Glutamatergic neuron (in vitro differentiated cells): ENCODE results near the gene HSF2. TPM values are rescaled to one million over a fixed set of nuclear protein-coding genes. Genes with fewer than 3 reads are reported as not detected.

Experiments used
- DNase-seq: peaks from one replicate; pipeline ENCODE4 v3.0.0; 2022
- H3K27ac Mint-ChIP-seq: one replicate; pipeline ENCODE4 v1.8.0; 2020; ENCODE audit warnings: mild to moderate bottlenecking, mixed read lengths, inconsistent platforms; ENCODE audit not compliant: unreplicated experiment
- H3K27me3 Mint-ChIP-seq: one replicate; pipeline ENCODE4 v1.8.0; 2020; ENCODE audit warnings: mild to moderate bottlenecking, moderate library complexity, mixed read lengths, inconsistent platforms; ENCODE audit not compliant: unreplicated experiment
- H3K36me3 Mint-ChIP-seq: one replicate; pipeline ENCODE4 v1.8.0; 2020; ENCODE audit warnings: mild to moderate bottlenecking, mixed read lengths, inconsistent platforms; ENCODE audit not compliant: unreplicated experiment
- H3K4me1 Mint-ChIP-seq: one replicate; pipeline ENCODE4 v1.8.0; 2020; ENCODE audit warnings: mild to moderate bottlenecking, low read depth, mixed read lengths, inconsistent platforms; ENCODE audit not compliant: unreplicated experiment
- H3K4me3 Mint-ChIP-seq: one replicate; pipeline ENCODE4 v1.8.0; 2020; ENCODE audit warnings: mild to moderate bottlenecking, mixed read lengths, inconsistent platforms; ENCODE audit not compliant: unreplicated experiment
- H3K9me3 Mint-ChIP-seq: one replicate; pipeline ENCODE4 v1.8.0; 2020; ENCODE audit warnings: mild to moderate bottlenecking, moderate library complexity, mixed read lengths, inconsistent platforms; ENCODE audit not compliant: unreplicated experiment
- total RNA-seq: library from RNA; stranded (reverse); fragmentation: NEBNext Ultra II Directional; extraction: Animal tissue kit (Norgen Biotek cat#: 25700); gene quantifications from one replicate; pipeline ENCODE4 v1.2.1, GENCODE V29; 2021; ENCODE audit not compliant: unreplicated experiment
- TF ChIP-seq, protein P1 (sequence below): fragments of 200-600 bp; sonication (generic); IDR thresholded peaks from one replicate; pipeline ENCODE4 v1.5.0; 2021; ENCODE audit not compliant: partially characterized antibody, unreplicated experiment

HSF2 gene
- total RNA-seq, 1 donor from 2014 or later: 25.4 TPM

DNA sequence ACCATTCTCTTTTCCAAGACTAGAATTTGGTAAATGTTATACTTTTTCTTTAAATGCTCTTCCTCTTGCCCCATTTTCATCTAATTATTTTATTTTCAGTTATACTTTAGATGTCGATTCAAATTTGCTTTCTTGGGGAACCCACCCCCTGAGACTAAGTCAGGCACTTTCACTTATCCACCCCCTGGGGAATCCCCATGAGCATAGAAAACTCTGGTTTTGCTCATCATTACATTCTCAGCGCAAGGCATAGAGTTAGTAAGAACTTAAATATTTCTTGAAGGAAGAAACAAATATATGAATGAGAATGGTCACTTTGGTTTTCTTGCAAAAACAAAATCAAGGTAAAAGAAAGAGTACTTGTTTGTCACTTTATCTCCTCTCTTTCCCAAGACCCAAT is 25.1 kb upstream of the HSF2 start:
- Mint-ChIP-seq H3K36me3 (no peaks in the 10 kb centered on the region), H3K27ac (no peak overlapping the region), H3K4me3 (no peak overlapping the region), H3K4me1 (no peaks in the 10 kb centered on the region), H3K27me3 (no peaks in the 10 kb centered on the region), H3K9me3 (no peaks in the 10 kb centered on the region)
- DNase-seq: no peak
- TF ChIP-seq, protein P1, sequence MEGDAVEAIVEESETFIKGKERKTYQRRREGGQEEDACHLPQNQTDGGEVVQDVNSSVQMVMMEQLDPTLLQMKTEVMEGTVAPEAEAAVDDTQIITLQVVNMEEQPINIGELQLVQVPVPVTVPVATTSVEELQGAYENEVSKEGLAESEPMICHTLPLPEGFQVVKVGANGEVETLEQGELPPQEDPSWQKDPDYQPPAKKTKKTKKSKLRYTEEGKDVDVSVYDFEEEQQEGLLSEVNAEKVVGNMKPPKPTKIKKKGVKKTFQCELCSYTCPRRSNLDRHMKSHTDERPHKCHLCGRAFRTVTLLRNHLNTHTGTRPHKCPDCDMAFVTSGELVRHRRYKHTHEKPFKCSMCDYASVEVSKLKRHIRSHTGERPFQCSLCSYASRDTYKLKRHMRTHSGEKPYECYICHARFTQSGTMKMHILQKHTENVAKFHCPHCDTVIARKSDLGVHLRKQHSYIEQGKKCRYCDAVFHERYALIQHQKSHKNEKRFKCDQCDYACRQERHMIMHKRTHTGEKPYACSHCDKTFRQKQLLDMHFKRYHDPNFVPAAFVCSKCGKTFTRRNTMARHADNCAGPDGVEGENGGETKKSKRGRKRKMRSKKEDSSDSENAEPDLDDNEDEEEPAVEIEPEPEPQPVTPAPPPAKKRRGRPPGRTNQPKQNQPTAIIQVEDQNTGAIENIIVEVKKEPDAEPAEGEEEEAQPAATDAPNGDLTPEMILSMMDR: no peak

DNA sequence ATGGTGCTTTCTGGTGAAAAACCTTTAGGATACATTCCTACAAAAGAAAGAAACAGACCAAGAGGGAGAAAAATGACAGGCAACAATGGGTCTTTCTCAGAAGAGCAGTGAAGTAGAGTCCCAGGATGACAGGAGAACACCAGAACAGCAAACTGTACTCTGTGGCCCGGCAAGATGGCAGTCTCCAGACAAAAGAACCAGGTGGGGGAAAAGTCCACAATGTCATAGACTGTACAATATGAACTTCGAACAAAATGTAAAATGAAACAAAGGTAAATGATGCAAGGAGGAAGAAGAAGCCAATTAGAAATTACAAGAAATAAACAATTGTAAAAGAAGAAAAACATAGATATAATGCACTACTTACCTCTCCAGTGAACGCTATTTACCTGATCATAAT is 23.2 kb upstream of the HSF2 start:
- H3K27ac Mint-ChIP-seq: no peak overlapping the region
- H3K27me3 Mint-ChIP-seq: no peaks in the 10 kb centered on the region
- H3K36me3 Mint-ChIP-seq: no peaks in the 10 kb centered on the region
- TF ChIP-seq, protein P1: no peak
- no peak for DNase-seq
- H3K4me1 Mint-ChIP-seq: no peaks in the 10 kb centered on the region
- no peak overlapping the region for H3K4me3 Mint-ChIP-seq
- no peaks in the 10 kb centered on the region for H3K9me3 Mint-ChIP-seq

DNA sequence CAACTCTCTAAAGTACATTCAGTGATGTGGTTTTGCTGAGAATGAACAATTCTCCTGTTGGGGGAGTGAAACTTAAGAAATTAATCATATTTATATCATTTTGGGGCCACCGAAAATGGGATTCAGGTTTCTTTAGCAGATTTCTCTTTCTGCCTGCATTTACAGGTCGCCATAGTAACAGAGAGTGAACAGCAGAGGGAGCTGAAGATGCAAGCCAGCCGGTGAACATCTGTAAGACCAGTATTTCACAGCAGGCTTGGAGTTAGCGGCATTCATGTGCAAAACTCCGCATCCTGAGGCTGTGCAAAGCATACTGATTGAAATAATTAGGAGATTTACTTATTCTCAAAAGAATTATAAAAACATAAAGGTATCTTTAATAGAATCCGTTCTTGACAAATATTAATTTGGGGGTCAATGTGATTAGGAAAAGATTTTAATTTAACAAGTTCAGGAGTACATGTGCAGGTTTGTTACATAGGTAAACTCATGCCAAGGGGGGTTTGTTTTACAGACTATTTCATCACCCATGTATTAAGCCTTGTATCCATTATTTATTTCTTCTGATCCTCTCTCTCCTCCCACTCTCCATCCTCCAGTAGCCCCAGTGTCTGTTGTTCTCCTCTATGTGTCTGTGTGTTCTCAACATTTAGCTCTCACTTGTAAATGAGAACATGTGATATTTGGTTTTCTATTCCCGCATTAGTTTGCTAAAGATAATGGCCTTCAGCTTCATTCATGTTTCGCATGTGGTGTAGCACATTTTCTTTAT is 17.8 kb upstream of the HSF2 start:
- Mint-ChIP-seq H3K4me1 (no peaks in the 10 kb centered on the region), H3K36me3 (no peaks in the 10 kb centered on the region), H3K9me3 (peaks cover 1% of the 10 kb centered on the region), H3K27ac (no peak overlapping the region), H3K4me3 (no peak overlapping the region), H3K27me3 (no peaks in the 10 kb centered on the region)
- TF ChIP-seq, protein P1: peak; percentile 70
- peak; percentile 49 for DNase-seq

DNA sequence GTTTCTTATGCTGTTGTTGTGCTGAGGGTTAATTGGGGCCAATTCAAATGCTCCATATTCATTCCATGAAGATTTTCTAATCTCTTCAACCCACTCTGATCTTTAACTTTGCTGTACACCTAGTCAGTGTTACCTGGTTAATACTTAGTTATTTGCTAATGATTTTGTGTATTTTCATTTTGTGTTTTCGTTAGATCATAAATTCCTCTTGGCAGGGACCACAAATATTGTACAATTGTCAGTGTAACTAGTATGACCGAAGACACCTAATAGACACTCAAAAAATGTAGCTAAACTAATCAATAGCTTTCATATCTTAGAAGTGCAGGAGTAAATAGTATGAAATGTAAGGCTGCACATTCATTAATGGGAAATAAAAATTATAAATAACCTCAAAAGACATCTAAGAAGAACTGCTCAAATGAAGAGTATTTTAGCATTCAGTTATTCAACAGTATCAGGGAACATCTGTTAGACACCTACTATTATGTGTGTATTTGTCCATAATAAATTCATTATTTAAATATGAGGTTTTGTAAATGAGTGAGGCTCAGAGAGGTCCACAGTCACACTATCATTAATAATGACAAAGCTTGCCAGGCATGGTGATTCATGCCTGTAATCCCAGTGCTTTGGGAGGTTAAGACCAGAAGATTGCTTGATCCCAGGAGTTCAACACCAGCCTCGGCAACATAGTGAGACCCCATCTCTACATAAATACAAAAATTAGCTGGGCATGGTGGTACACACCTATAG is 13.4 kb upstream of the HSF2 start:
- TF ChIP-seq, protein P1: no peak
- Mint-ChIP-seq H3K4me3 (no peak overlapping the region), H3K4me1 (no peaks in the 10 kb centered on the region), H3K36me3 (no peaks in the 10 kb centered on the region), H3K27ac (no peak overlapping the region), H3K27me3 (peaks cover 1% of the 10 kb centered on the region), H3K9me3 (peaks cover 1% of the 10 kb centered on the region)
- DNase-seq: no peak

DNA sequence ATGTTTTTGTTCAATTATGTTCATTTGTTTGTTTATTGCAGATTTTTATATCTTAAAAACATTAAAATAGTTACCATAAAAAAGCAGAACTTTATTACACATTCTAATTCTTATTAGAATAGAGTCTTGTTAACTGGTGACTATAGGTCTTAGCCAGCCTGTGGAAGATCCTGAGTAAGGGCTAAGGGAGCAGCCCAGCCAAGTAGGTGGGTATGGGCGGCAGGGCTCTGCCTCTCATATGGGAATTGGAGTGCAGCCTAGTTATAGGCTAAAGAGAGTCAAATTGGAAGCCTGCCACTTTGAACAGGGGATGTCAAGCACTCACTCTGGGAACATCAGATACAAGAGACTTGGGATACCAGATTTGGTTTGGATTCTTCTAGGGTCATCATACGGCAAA is 10.5 kb upstream of the HSF2 start:
- Mint-ChIP-seq H3K27me3 (peaks cover 3% of the 10 kb centered on the region), H3K27ac (no peak overlapping the region)

More for the DNA sequence above, 10.5 kb upstream of the HSF2 start:
- TF ChIP-seq, protein P1: no peak
- Mint-ChIP-seq H3K9me3 (no peaks in the 10 kb centered on the region), H3K36me3 (no peaks in the 10 kb centered on the region), H3K4me1 (no peaks in the 10 kb centered on the region), H3K4me3 (no peak overlapping the region)
- DNase-seq: no peak
